Measurements from ENCODE around the gene MEF2A.

The MEF2A gene

GRCh38 chr15:99669250-99669649, 103.5 kb downstream of the MEF2A start (continued):
- TF ChIP-seq ZNF565 (CRISPR knock-in tag; conservative IDR thresholded peaks at IDR 0.05; ENCODE audit: low read depth) (no peak), ESRRG (CRISPR knock-in tag; IDR thresholded peaks at IDR 0.05) (no peak), ZFP3 (CRISPR knock-in tag; IDR thresholded peaks at IDR 0.05) (no peak), ISL1 (CRISPR knock-in tag; IDR thresholded peaks at IDR 0.05) (no peak)

- ATAC-seq: no peak
- TF ChIP-seq ARNTL (CRISPR knock-in tag; IDR thresholded peaks at IDR 0.05; ENCODE audit: borderline replicate concordance, low read depth): no peak
- no peak for TF ChIP-seq TOX (CRISPR knock-in tag; IDR thresholded peaks at IDR 0.05; ENCODE audit: borderline replicate concordance)
- no peak for TF ChIP-seq RARB (CRISPR knock-in tag; IDR thresholded peaks at IDR 0.05)
- no peak for TF ChIP-seq POU6F1 (CRISPR knock-in tag; IDR thresholded peaks at IDR 0.05; ENCODE audit: borderline replicate concordance, low read depth)
Measured at GRCh38 chr15:99671926-99672635, 106.3 kb downstream of the MEF2A start.

- TF ChIP-seq CSRNP3 (CRISPR knock-in tag; IDR thresholded peaks at IDR 0.05): no peak
- TF ChIP-seq ZC3H10 (CRISPR knock-in tag; IDR thresholded peaks at IDR 0.05): no peak
- TF ChIP-seq PPARA (CRISPR knock-in tag; IDR thresholded peaks at IDR 0.05; ENCODE audit: borderline replicate concordance): no peak
- no peak for TF ChIP-seq ZNF565 (CRISPR knock-in tag; conservative IDR thresholded peaks at IDR 0.05; ENCODE audit: low read depth)
- no peak for TF ChIP-seq ZFP3 (CRISPR knock-in tag; IDR thresholded peaks at IDR 0.05)
- TF ChIP-seq GLIS3 (CRISPR knock-in tag; IDR thresholded peaks at IDR 0.05): no peak
- no peak for TF ChIP-seq ISL1 (CRISPR knock-in tag; IDR thresholded peaks at IDR 0.05)
- no peak for TF ChIP-seq ESRRG (CRISPR knock-in tag; IDR thresholded peaks at IDR 0.05)
- TF ChIP-seq TSHZ2 (CRISPR knock-in tag; IDR thresholded peaks at IDR 0.05): no peak
- no peak for TF ChIP-seq BACH2 (CRISPR knock-in tag; IDR thresholded peaks at IDR 0.05; ENCODE audit: borderline replicate concordance)
- no peak for TF ChIP-seq ZFP30 (CRISPR knock-in tag; IDR thresholded peaks at IDR 0.05)
- no peak for TF ChIP-seq SNAI2 (CRISPR knock-in tag; IDR thresholded peaks at IDR 0.05)
- TF ChIP-seq CSDC2 (CRISPR knock-in tag; IDR thresholded peaks at IDR 0.05): no peak
- TF ChIP-seq CREB5 (CRISPR knock-in tag; IDR thresholded peaks at IDR 0.05; ENCODE audit: low read depth): no peak
- ATAC-seq: no peak
Measured at GRCh38 chr15:99673111-99673510, 107.3 kb downstream of the MEF2A start.

- no peak for TF ChIP-seq ZC3H10 (CRISPR knock-in tag; IDR thresholded peaks at IDR 0.05)
- no peak for TF ChIP-seq ZNF565 (CRISPR knock-in tag; conservative IDR thresholded peaks at IDR 0.05; ENCODE audit: low read depth)
- no peak for TF ChIP-seq OSR1 (CRISPR knock-in tag; IDR thresholded peaks at IDR 0.05)
- no peak for TF ChIP-seq ZNF70 (CRISPR knock-in tag; IDR thresholded peaks at IDR 0.05)
- TF ChIP-seq CSDC2 (CRISPR knock-in tag; IDR thresholded peaks at IDR 0.05): no peak
- no peak for TF ChIP-seq TOX (CRISPR knock-in tag; IDR thresholded peaks at IDR 0.05; ENCODE audit: borderline replicate concordance)
- no peak for TF ChIP-seq PATZ1 (CRISPR knock-in tag; IDR thresholded peaks at IDR 0.05; ENCODE audit: borderline replicate concordance)
- TF ChIP-seq CREB5 (CRISPR knock-in tag; IDR thresholded peaks at IDR 0.05; ENCODE audit: low read depth): no peak
- TF ChIP-seq ISL1 (CRISPR knock-in tag; IDR thresholded peaks at IDR 0.05): no peak
- TF ChIP-seq SNAI2 (CRISPR knock-in tag; IDR thresholded peaks at IDR 0.05): no peak
- TF ChIP-seq TCF4 (CRISPR knock-in tag; IDR thresholded peaks at IDR 0.05; ENCODE audit: borderline replicate concordance): no peak
- TF ChIP-seq GLIS3 (CRISPR knock-in tag; IDR thresholded peaks at IDR 0.05): no peak
- TF ChIP-seq ESRRG (CRISPR knock-in tag; IDR thresholded peaks at IDR 0.05): no peak
- ATAC-seq: no peak
Measured at GRCh38 chr15:99674279-99674678, 108.5 kb downstream of the MEF2A start.
